GM12878 (cell line): ENCODE results near the gene ZNF69. TPM values are rescaled to one million over a fixed set of nuclear protein-coding genes. Genes with fewer than 3 reads are reported as not detected.

ENCODE experiments used
- ATAC-seq: fragments of 200-7000 bp; cut with Tn5 transposase; 3 replicates; pipeline ENCODE4 v1.9.1; 2020; ENCODE audit warnings: mild to moderate bottlenecking, moderate library complexity
- BruUV-seq: library from RNA; stranded (reverse); fragments of 400-500 nt; replicated peaks from 2 replicates; lab custom pipeline; 2021; lab: Mats Ljungman, UMichigan
- CTCF ChIA-PET: fragments of 300-600 bp; sonication (Branson Sonifier 250); formaldehyde crosslinking; extraction: SDS; loops from one replicate; lab custom pipeline; 2021; ENCODE audit warnings: inconsistent platforms; lab: Yijun Ruan, JAX
- POLR2A ChIA-PET: fragments of 350-600 bp; formaldehyde crosslinking; extraction: SDS; loops from one replicate; lab custom pipeline; 2021; ENCODE audit warnings: inconsistent platforms; lab: Charles Lee
- RAD21 ChIA-PET: fragments of 300-600 bp; sonication (Branson Sonifier 250); formaldehyde crosslinking; loops from one replicate; lab custom pipeline; 2023; ENCODE audit warnings: antibody characterized with exemption; ENCODE audit not compliant: unreplicated experiment; lab: Charles Lee
- SMC1A ChIA-PET: fragments of 300-600 bp; sonication (Branson Sonifier 250); formaldehyde crosslinking; loops from one replicate; lab custom pipeline; 2023; ENCODE audit not compliant: unreplicated experiment, uncharacterized antibody; lab: Charles Lee
- DNase-seq: peaks from one replicate; pipeline ENCODE4 v3.0.0-alpha.2; 2011; ENCODE audit warnings: low read depth, low spot score
- FAIRE-seq: peaks from 3 replicates; lab custom pipeline; 2011; peaks lifted over from hg19 to GRCh38; lab: Jason Lieb, UNC
- H2AFZ ChIP-seq: 2 replicates; pipeline ENCODE4 v1.6.0; 2011; ENCODE audit warnings: low read depth, low read length, control low read depth; ENCODE audit not compliant: control insufficient read depth
- H3K27ac ChIP-seq: 2 replicates; pipeline ENCODE4 v1.5.1; 2011; ENCODE audit warnings: control low read depth; ENCODE audit not compliant: control insufficient read depth, insufficient read depth
- H3K27me3 ChIP-seq, 2 experiments: replicated peaks in 1 of 2; 2 replicates each; pipeline versions ENCODE4 v1.6.0 to v1.6.1; 2011; ENCODE audit warnings: low read length in 1 of 2; ENCODE audit not compliant: control insufficient read depth in 2 of 2, insufficient read depth in 2 of 2
- H3K36me3 ChIP-seq, 2 experiments: 2 replicates each; pipeline ENCODE4 v1.5.1; 2011; ENCODE audit warnings: low read length in 1 of 2; ENCODE audit not compliant: control insufficient read depth in 2 of 2, insufficient read depth in 2 of 2
- H3K4me1 ChIP-seq: 2 replicates; pipeline ENCODE4 v1.6.1; 2011; ENCODE audit warnings: mild to moderate bottlenecking, low read length, moderate library complexity, mixed read lengths; ENCODE audit not compliant: control insufficient read depth, insufficient read depth
- H3K4me2 ChIP-seq: 2 replicates; pipeline ENCODE4 v1.6.0; 2011; ENCODE audit warnings: control low read depth; ENCODE audit not compliant: control insufficient read depth, insufficient read depth
- H3K4me3 ChIP-seq: fragments of 200-600 bp; sonication (generic); 2 replicates; pipeline ENCODE4 v1.5.1; 2016
- H3K79me2 ChIP-seq: 2 replicates; pipeline ENCODE4 v1.6.0; 2011; ENCODE audit warnings: low read length; ENCODE audit not compliant: control insufficient read depth, insufficient read depth
- H3K9ac ChIP-seq: 2 replicates; pipeline ENCODE4 v1.8.0; 2011; ENCODE audit warnings: low read length, control low read depth, mixed read lengths; ENCODE audit not compliant: control insufficient read depth, insufficient read depth
- H3K9me3 ChIP-seq: replicated peaks from 3 replicates; pipeline ENCODE4 v1.5.1; 2011; ENCODE audit warnings: mild to moderate bottlenecking, low read length; ENCODE audit not compliant: control insufficient read depth, insufficient read depth
- H4K20me1 ChIP-seq: 2 replicates; pipeline ENCODE4 v1.6.0; 2011; ENCODE audit not compliant: control insufficient read depth, insufficient read depth
- ATF3 ChIP-seq: IDR thresholded peaks from 2 replicates; pipeline ENCODE4 v1.6.1; 2011; ENCODE audit warnings: low read depth, mild to moderate bottlenecking, low read length, moderate library complexity, borderline replicate concordance; ENCODE audit errors: extremely low read depth
- CBX3 ChIP-seq: fragments of 200-600 bp; sonication (generic); IDR thresholded peaks from 2 replicates; pipeline ENCODE4 v1.6.1; 2016; ENCODE audit warnings: low read depth, borderline replicate concordance
- CREM ChIP-seq: IDR thresholded peaks from 2 replicates; pipeline ENCODE4 v1.6.1; 2014; ENCODE audit warnings: antibody characterized with exemption, low read depth
- CTCF ChIP-seq, 3 experiments: IDR thresholded peaks in 2 of 3; conservative IDR thresholded peaks in 1 of 3; 2 replicates each; pipeline ENCODE4 v1.5.1; 2011; ENCODE audit warnings: low read depth in 3 of 3, low read length in 3 of 3, mild to moderate bottlenecking in 3 of 3, control low read depth in 2 of 3, moderate library complexity in 2 of 3, inconsistent platforms in 1 of 3, mixed read lengths in 1 of 3; ENCODE audit not compliant: control insufficient read depth in 2 of 3, insufficient read depth in 1 of 3; ENCODE audit errors: extremely low read depth in 1 of 3
- FOXK2 ChIP-seq: fragments of 450-650 bp; IDR thresholded peaks from 2 replicates; pipeline ENCODE4 v1.6.1; 2017; ENCODE audit warnings: mild to moderate bottlenecking, moderate library complexity
- HDAC6 ChIP-seq: fragments of 200-600 bp; sonication (generic); IDR thresholded peaks from one replicate; pipeline ENCODE4 v1.8.0; 2017; ENCODE audit warnings: antibody characterized with exemption; ENCODE audit not compliant: unreplicated experiment
- MTA2 ChIP-seq: fragments of 450-650 bp; IDR thresholded peaks from 2 replicates; pipeline ENCODE4 v1.6.1; 2016; ENCODE audit warnings: low read depth, mild to moderate bottlenecking, moderate library complexity
- POU2F2 ChIP-seq: IDR thresholded peaks from 3 replicates; pipeline ENCODE4 v1.6.1; 2011; ENCODE audit warnings: low read depth, mild to moderate bottlenecking, low read length, borderline replicate concordance
- RAD21 ChIP-seq: IDR thresholded peaks from 2 replicates; pipeline ENCODE4 v1.6.1; 2011; ENCODE audit warnings: mild to moderate bottlenecking, low read depth, low read length, moderate library complexity; ENCODE audit not compliant: insufficient read depth
- RFX5 ChIP-seq: IDR thresholded peaks from 2 replicates; pipeline ENCODE4 v1.6.1; 2011; ENCODE audit warnings: low read depth, low read length, improper control_type of control experiment
- SUZ12 ChIP-seq: fragments of 200-600 bp; sonication (generic); IDR thresholded peaks from one replicate; pipeline ENCODE4 v1.6.1; 2018; ENCODE audit warnings: antibody characterized with exemption, mild to moderate bottlenecking; ENCODE audit not compliant: unreplicated experiment
- ZZZ3 ChIP-seq: IDR thresholded peaks from 2 replicates; pipeline ENCODE4 v1.6.1; 2011; ENCODE audit warnings: low read depth; ENCODE audit not compliant: control insufficient read depth, insufficient read length
- WGBS: methylation state at CpG from one replicate; pipeline ENCODE4 v1.1.6; 2016; ENCODE audit warnings: low lambda C conversion rate; ENCODE audit not compliant: insufficient replicate concordance, insufficient coverage; ENCODE audit errors: missing lambda C conversion rate; 5-methylcytosine and 5-hydroxymethylcytosine counted together
- in situ Hi-C: fragments of 300-500 bp; cut with MboI; formaldehyde crosslinking; loops from 9 replicates; pipeline ENCODE4 v1.14.3; 2018; ENCODE audit warnings: mixed read lengths
- intact Hi-C: fragments of 100-400 bp; cut with micrococcal nuclease; formaldehyde crosslinking; loops from one replicate; pipeline ENCODE4 v1.14.2; 2022; ENCODE audit not compliant: unreplicated experiment
- polyA plus RNA-seq, 11 experiments: library from polyadenylated mRNA; depleted of rRNA in 4 of 11; unstranded in 6 of 11; stranded (reverse) in 5 of 11; fragments of >200 nt; fragmentation: Nextera tagmentation in 4 of 11; fragmentation: Illumina TruSeq in 1 of 11; extraction: Ambion mirVana in 4 of 11; extraction: Trizol in 1 of 11; gene quantifications; 1 replicate in 1 of 11; 2 replicates in 10 of 11; pipeline versions ENCODE4 v1.2.1 to v1.2.3, GENCODE V29; 2011 to 2016; ENCODE audit warnings: inconsistent platforms in 2 of 11, missing spikeins in 2 of 11, low read depth in 1 of 11
- total RNA-seq, 4 experiments: library from RNA; depleted of rRNA in 3 of 4; stranded (reverse); fragments of >200 nt in 3 of 4; fragmentation: Illumina TruSeq in 1 of 4; extraction: Trizol in 1 of 4; gene quantifications; 2 replicates each; pipeline versions ENCODE4 v1.2.1 to v1.2.3, GENCODE V29; 2013 to 2021
- TF ChIP-seq, protein P1 (sequence below): IDR thresholded peaks from 2 replicates; pipeline ENCODE4 v1.6.1; 2012; ENCODE audit warnings: low read length, inconsistent platforms
- TF ChIP-seq, protein P2 (sequence below): fragments of 450-650 bp; IDR thresholded peaks from 2 replicates; pipeline ENCODE4 v1.6.1; 2017; ENCODE audit warnings: mild to moderate bottlenecking, moderate library complexity

ZNF69 gene
- total and polyA plus RNA-seq, 10 of the 15 experiments (the other 5 are each of a cell fraction or from before 2014, with no cell fraction given) = 0.15 to 0.63 (median 0.49) TPM

- FAIRE-seq = no peak
- WGBS = 40% methylated on average over 3 of the region's 3 CpGs
- Histone ChIP-seq H3K4me3 (no peak overlapping the region), H2AFZ (no peak overlapping the region), H3K9me3 (peaks cover 15% of the 10 kb centered on the region; the same call in 2 of the 3 replicates), H4K20me1 (no peaks in the 10 kb centered on the region), H3K27ac (no peak overlapping the region), H3K4me2 (no peak overlapping the region), H3K36me3 (no peaks in the 10 kb centered on the region), H3K4me1 (no peaks in the 10 kb centered on the region), H3K9ac (no peak overlapping the region), H3K79me2 (no peaks in the 10 kb centered on the region), H3K27me3 (no peaks in the 10 kb centered on the region)
- ATAC-seq = no peak
- BruUV-seq = no TSS peak
- SMC1A ChIA-PET = no interaction called here
- RAD21 ChIA-PET = no interaction called here
- DNase-seq = no peak
- intact Hi-C loops = no loop called here
- CTCF ChIA-PET = no interaction called here
- no peak for TF ChIP-seq ZZZ3
- no peak for TF ChIP-seq HDAC6
- TF ChIP-seq CBX3 = no peak
- TF ChIP-seq, protein P1, sequence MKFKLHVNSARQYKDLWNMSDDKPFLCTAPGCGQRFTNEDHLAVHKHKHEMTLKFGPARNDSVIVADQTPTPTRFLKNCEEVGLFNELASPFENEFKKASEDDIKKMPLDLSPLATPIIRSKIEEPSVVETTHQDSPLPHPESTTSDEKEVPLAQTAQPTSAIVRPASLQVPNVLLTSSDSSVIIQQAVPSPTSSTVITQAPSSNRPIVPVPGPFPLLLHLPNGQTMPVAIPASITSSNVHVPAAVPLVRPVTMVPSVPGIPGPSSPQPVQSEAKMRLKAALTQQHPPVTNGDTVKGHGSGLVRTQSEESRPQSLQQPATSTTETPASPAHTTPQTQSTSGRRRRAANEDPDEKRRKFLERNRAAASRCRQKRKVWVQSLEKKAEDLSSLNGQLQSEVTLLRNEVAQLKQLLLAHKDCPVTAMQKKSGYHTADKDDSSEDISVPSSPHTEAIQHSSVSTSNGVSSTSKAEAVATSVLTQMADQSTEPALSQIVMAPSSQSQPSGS = no peak
- TF ChIP-seq, protein P2, sequence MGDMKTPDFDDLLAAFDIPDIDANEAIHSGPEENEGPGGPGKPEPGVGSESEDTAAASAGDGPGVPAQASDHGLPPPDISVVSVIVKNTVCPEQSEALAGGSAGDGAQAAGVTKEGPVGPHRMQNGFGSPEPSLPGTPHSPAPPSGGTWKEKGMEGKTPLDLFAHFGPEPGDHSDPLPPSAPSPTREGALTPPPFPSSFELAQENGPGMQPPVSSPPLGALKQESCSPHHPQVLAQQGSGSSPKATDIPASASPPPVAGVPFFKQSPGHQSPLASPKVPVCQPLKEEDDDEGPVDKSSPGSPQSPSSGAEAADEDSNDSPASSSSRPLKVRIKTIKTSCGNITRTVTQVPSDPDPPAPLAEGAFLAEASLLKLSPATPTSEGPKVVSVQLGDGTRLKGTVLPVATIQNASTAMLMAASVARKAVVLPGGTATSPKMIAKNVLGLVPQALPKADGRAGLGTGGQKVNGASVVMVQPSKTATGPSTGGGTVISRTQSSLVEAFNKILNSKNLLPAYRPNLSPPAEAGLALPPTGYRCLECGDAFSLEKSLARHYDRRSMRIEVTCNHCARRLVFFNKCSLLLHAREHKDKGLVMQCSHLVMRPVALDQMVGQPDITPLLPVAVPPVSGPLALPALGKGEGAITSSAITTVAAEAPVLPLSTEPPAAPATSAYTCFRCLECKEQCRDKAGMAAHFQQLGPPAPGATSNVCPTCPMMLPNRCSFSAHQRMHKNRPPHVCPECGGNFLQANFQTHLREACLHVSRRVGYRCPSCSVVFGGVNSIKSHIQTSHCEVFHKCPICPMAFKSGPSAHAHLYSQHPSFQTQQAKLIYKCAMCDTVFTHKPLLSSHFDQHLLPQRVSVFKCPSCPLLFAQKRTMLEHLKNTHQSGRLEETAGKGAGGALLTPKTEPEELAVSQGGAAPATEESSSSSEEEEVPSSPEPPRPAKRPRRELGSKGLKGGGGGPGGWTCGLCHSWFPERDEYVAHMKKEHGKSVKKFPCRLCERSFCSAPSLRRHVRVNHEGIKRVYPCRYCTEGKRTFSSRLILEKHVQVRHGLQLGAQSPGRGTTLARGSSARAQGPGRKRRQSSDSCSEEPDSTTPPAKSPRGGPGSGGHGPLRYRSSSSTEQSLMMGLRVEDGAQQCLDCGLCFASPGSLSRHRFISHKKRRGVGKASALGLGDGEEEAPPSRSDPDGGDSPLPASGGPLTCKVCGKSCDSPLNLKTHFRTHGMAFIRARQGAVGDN = no peak
- TF ChIP-seq SUZ12 = no peak
- TF ChIP-seq FOXK2 = no peak
- TF ChIP-seq CTCF (IDR thresholded peaks at IDR 0.05 in 2 of 3, conservative IDR thresholded peaks at IDR 0.05 in 1 of 3; ENCODE audit: control insufficient read depth in 2 of 3, extremely low read depth in 1 of 3, insufficient read depth in 1 of 3, low read depth in 3 of 3, low read length in 3 of 3) = no peak
- TF ChIP-seq MTA2 = no peak
- TF ChIP-seq RAD21 = no peak
- no peak for TF ChIP-seq POU2F2
- no peak for TF ChIP-seq ATF3
- TF ChIP-seq RFX5 = no peak
- no peak for TF ChIP-seq CREM
- POLR2A ChIA-PET = no interaction called here
- in situ Hi-C loops = no loop called here
Measured at GRCh38 chr19:11902228-11902627, 14.6 kb downstream of the ZNF69 start.
